Measurements from ENCODE around the gene PLCB4. TPM values are rescaled to one million over a fixed set of nuclear protein-coding genes. Genes with fewer than 3 reads are reported as not detected.

The PLCB4 gene
- total RNA-seq, 1 experiment from 2014 or later, result 12.9 TPM

DNA sequence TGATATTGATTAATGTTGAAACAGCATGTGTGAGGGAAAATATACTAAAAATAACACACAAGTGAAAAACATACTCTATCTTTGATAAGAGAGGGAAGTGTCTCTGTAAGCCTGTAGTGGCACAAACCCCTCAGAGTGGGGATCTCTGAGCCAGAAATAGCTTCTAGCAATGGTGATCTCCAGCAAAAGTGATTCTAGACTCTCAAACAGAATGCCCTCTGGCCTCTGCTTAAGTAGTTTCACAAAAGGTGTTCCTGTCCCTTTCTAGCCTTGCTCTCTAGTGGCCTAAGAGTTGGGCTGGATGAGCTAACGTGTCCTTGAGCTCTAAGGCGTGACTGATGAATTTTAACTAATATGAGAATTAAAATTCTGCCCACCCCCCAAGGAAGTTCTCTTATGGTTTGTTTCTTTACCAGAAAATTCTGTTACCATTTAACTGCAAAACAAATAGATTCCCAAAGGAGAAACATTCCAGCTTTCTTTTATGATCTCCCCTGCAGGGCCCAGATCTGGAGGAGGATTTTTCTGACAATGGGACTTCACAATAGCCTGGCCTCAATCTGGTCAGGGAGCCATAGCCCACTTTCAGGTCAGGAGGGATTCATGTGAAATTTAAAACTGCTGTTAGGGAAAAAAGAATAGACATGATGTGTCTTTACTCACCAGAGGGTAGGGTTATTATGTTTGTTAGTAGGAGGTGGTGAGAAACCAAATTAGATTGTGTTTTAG lies 263.0 kb downstream of the PLCB4 start:
- no peak overlapping the region for H3K4me3 Mint-ChIP-seq (ENCODE audit: low read depth, unreplicated experiment)
- CTCF ChIA-PET, result no interaction called here
- H3K27me3 Mint-ChIP-seq (ENCODE audit: unreplicated experiment), result no peaks in the 10 kb centered on the region
- H3K9me3 Mint-ChIP-seq (ENCODE audit: low read depth, unreplicated experiment), result no peaks in the 10 kb centered on the region
- no peaks in the 10 kb centered on the region for H3K4me1 Mint-ChIP-seq (ENCODE audit: low read depth, unreplicated experiment)
- no peak overlapping the region for H3K27ac Mint-ChIP-seq (ENCODE audit: unreplicated experiment)
- H3K36me3 Mint-ChIP-seq (ENCODE audit: insufficient read depth, unreplicated experiment), result no peaks in the 10 kb centered on the region
- no peak for DNase-seq
- intact Hi-C loops (cut with micrococcal nuclease; ENCODE audit: unreplicated experiment), result no loop called here
- no TSS peak for BruUV-seq (replicated peaks)
- TF ChIP-seq, protein P1, sequence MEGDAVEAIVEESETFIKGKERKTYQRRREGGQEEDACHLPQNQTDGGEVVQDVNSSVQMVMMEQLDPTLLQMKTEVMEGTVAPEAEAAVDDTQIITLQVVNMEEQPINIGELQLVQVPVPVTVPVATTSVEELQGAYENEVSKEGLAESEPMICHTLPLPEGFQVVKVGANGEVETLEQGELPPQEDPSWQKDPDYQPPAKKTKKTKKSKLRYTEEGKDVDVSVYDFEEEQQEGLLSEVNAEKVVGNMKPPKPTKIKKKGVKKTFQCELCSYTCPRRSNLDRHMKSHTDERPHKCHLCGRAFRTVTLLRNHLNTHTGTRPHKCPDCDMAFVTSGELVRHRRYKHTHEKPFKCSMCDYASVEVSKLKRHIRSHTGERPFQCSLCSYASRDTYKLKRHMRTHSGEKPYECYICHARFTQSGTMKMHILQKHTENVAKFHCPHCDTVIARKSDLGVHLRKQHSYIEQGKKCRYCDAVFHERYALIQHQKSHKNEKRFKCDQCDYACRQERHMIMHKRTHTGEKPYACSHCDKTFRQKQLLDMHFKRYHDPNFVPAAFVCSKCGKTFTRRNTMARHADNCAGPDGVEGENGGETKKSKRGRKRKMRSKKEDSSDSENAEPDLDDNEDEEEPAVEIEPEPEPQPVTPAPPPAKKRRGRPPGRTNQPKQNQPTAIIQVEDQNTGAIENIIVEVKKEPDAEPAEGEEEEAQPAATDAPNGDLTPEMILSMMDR (IDR thresholded peaks at IDR 0.05; ENCODE audit: unreplicated experiment), result no peak

DNA sequence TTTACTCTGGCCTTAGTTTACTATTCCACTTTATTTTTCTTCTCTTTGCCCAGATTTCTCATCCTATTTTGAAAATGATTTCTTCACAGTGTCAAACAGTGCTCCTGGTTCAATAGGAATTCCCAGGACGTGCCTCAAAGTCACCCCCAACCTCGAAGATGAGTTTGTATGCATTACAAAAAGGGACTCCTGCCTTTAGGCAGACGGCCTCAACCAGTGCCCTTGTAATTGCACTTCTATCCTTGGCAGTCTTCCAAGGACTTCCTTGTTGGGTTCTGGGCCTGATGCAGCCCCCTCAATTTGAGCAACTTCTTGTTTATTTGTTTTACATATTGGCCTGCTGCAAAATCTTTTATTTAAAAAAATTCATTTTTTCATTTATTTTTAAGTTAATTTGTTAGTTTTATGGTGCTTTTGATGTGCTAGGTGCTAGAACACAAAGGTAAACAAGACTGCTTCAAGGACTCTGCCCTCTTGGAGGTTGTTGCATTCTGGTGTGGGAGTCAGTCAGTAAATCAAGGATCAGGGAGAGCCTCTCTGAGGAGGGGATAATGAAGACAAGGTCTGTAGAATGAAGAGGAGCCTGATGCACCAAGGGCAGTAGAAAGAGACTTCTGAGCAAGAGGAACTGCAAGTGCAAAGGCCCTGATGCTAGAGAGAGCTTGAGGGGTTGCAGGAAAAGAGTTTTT lies 264.0 kb downstream of the PLCB4 start:
- intact Hi-C loops (cut with micrococcal nuclease; ENCODE audit: unreplicated experiment), result no loop called here
- Mint-ChIP-seq H3K4me3 (ENCODE audit: low read depth, unreplicated experiment) (no peak overlapping the region), H3K9me3 (ENCODE audit: low read depth, unreplicated experiment) (no peaks in the 10 kb centered on the region), H3K4me1 (ENCODE audit: low read depth, unreplicated experiment) (no peaks in the 10 kb centered on the region), H3K27me3 (ENCODE audit: unreplicated experiment) (no peaks in the 10 kb centered on the region), H3K36me3 (ENCODE audit: insufficient read depth, unreplicated experiment) (no peaks in the 10 kb centered on the region), H3K27ac (ENCODE audit: unreplicated experiment) (no peak overlapping the region)
- no TSS peak for BruUV-seq (replicated peaks)
- TF ChIP-seq, protein P1 (IDR thresholded peaks at IDR 0.05; ENCODE audit: unreplicated experiment), result no peak
- CTCF ChIA-PET, result no interaction called here
- no peak for DNase-seq

DNA sequence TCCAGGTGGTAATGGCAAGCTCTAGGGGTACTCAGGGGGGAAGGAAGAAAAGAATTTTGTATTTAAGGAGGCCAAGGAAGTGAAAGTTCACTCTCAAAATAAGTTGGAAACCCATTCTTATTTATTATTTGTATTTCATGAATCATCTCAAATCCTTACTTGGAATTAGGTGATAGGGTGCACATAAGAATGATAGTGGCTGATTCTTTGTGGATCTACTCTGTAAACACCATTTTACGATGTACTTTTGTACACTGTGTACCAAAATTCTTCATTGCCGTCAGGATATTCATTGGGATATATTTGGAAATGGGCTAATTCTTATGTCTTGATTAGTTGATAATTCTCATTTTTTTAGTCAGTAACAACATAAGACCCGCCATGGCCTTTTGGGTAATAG lies 266.0 kb downstream of the PLCB4 start:
- H3K27ac Mint-ChIP-seq (ENCODE audit: unreplicated experiment), result no peak overlapping the region
- no peak overlapping the region for H3K4me3 Mint-ChIP-seq (ENCODE audit: low read depth, unreplicated experiment)
- H3K27me3 Mint-ChIP-seq (ENCODE audit: unreplicated experiment), result no peaks in the 10 kb centered on the region
- intact Hi-C loops (cut with micrococcal nuclease; ENCODE audit: unreplicated experiment), result no loop called here
- TF ChIP-seq, protein P1 (IDR thresholded peaks at IDR 0.05; ENCODE audit: unreplicated experiment), result no peak
- no peaks in the 10 kb centered on the region for H3K4me1 Mint-ChIP-seq (ENCODE audit: low read depth, unreplicated experiment)
- H3K9me3 Mint-ChIP-seq (ENCODE audit: low read depth, unreplicated experiment), result no peaks in the 10 kb centered on the region
- H3K36me3 Mint-ChIP-seq (ENCODE audit: insufficient read depth, unreplicated experiment), result no peaks in the 10 kb centered on the region
- no peak for DNase-seq
- no TSS peak for BruUV-seq (replicated peaks)
- CTCF ChIA-PET, result no interaction called here

DNA sequence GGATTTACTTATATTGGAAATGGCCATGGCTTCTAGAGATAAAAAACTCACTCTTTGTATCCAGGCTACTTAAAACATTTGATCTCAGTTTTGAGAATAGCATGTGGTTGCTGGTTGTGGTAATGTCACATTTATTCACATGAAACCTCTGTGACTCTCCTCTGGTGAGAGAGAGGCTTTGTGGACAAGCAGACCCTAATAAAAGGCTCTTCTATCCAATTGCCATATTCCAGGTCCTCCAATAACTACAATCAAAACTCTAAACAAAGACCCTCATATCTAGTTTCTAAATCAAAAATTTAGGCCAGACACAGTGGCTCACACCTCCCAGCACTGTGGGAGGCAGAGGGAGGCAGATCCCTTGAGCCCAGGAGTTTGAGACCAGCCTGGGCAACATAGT lies 269.2 kb downstream of the PLCB4 start:
- Mint-ChIP-seq H3K4me3 (ENCODE audit: low read depth, unreplicated experiment) (no peak overlapping the region), H3K27me3 (ENCODE audit: unreplicated experiment) (no peaks in the 10 kb centered on the region), H3K36me3 (ENCODE audit: insufficient read depth, unreplicated experiment) (no peaks in the 10 kb centered on the region), H3K4me1 (ENCODE audit: low read depth, unreplicated experiment) (no peaks in the 10 kb centered on the region), H3K9me3 (ENCODE audit: low read depth, unreplicated experiment) (no peaks in the 10 kb centered on the region), H3K27ac (ENCODE audit: unreplicated experiment) (no peak overlapping the region)
- intact Hi-C loops (cut with micrococcal nuclease; ENCODE audit: unreplicated experiment), result no loop called here
- DNase-seq, result no peak
- TF ChIP-seq, protein P1 (IDR thresholded peaks at IDR 0.05; ENCODE audit: unreplicated experiment), result no peak
- CTCF ChIA-PET, result no interaction called here
- no TSS peak for BruUV-seq (replicated peaks)
